Measurements from ENCODE around the gene C1S. TPM values are rescaled to one million over a fixed set of nuclear protein-coding genes. Genes with fewer than 3 reads are reported as not detected.
"Not testable (repeated sequence)": the region's sequence is repeated elsewhere in the genome, so short reads cannot be mapped to it uniquely, and the experiment has no call there.

The C1S gene
- total and polyA plus RNA-seq, 8 donors: 20.4 to 162 (median 41.8) TPM

GRCh38 chr12:7042842-7043241, 17.7 kb upstream of the C1S start:
- Histone ChIP-seq H3K27me3 (no peaks in the 10 kb centered on the region), H3K36me3 (no peaks in the 10 kb centered on the region), H3K27ac (no peak overlapping the region), H3K4me1 (no peaks in the 10 kb centered on the region), H3K9me3 (no peaks in the 10 kb centered on the region), H3K4me3 (no peak overlapping the region)
- ATAC-seq (peak; percentile 85 to 99 (median 96)), FAIRE-seq (peak; percentile 47), DNase-seq (no peak)
- TF ChIP-seq, protein P1, sequence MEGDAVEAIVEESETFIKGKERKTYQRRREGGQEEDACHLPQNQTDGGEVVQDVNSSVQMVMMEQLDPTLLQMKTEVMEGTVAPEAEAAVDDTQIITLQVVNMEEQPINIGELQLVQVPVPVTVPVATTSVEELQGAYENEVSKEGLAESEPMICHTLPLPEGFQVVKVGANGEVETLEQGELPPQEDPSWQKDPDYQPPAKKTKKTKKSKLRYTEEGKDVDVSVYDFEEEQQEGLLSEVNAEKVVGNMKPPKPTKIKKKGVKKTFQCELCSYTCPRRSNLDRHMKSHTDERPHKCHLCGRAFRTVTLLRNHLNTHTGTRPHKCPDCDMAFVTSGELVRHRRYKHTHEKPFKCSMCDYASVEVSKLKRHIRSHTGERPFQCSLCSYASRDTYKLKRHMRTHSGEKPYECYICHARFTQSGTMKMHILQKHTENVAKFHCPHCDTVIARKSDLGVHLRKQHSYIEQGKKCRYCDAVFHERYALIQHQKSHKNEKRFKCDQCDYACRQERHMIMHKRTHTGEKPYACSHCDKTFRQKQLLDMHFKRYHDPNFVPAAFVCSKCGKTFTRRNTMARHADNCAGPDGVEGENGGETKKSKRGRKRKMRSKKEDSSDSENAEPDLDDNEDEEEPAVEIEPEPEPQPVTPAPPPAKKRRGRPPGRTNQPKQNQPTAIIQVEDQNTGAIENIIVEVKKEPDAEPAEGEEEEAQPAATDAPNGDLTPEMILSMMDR (IDR thresholded peaks at IDR 0.05): peak; percentile 14 to 40 (median 24)
- intact Hi-C loops (cut with DNase I): no loop called here
- 26 to 36% methylated on average over 6 of the region's 6 CpGs for WGBS, 2 donors

DNA sequence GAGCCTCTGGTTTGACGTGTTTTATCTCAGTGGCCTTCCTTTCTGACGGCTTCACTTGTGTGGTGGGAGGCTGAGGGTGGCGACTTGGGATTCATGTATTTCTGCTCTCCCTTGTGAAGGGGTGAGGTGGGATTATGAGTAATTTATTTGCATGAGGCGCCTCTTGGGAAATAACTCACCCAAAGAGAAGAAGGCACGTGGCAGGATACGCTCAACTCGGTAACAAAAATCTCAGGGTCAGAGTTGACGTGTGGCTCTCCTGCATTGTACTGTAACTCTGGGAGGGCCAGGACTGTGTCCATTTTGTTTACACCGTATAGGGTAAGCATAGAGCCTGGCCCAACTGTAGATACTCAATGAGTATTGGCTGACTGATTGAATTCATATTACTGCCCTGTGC, 14.6 kb upstream of the C1S start:
- no peak overlapping the region for H3K27ac ChIP-seq
- TF ChIP-seq, protein P1 (IDR thresholded peaks at IDR 0.05): no peak
- no peaks in the 10 kb centered on the region for H3K27me3 ChIP-seq
- intact Hi-C loops (cut with DNase I): no loop called here
- H3K9me3 ChIP-seq: no peaks in the 10 kb centered on the region
- H3K36me3 ChIP-seq: no peaks in the 10 kb centered on the region
- WGBS, 2 donors: 78 to 82% methylated on average over 9 of the region's 9 CpGs
- FAIRE-seq (no peak), DNase-seq (no peak), ATAC-seq (no peak)
- H3K4me1 ChIP-seq: no peaks in the 10 kb centered on the region
- H3K4me3 ChIP-seq: no peak overlapping the region

GRCh38 chr12:7046383-7047105, 14.0 kb upstream of the C1S start:
- TF ChIP-seq, protein P1 (IDR thresholded peaks at IDR 0.05): no peak
- intact Hi-C loops (cut with DNase I): no loop called here

GRCh38 chr12:7047306-7047705, 13.2 kb upstream of the C1S start:
- ATAC-seq: no peak
- Histone ChIP-seq H3K36me3 (no peaks in the 10 kb centered on the region), H3K4me3 (no peak overlapping the region), H3K9me3 (no peaks in the 10 kb centered on the region), H3K4me1 (no peaks in the 10 kb centered on the region), H3K27me3 (no peaks in the 10 kb centered on the region), H3K27ac (no peak overlapping the region)
- 57 to 68% methylated on average over 5 of the region's 5 CpGs for whole genome bisulfite sequencing, 2 donors
- intact Hi-C loops (cut with DNase I): no loop called here
- DNase-seq: no peak
- no peak for FAIRE-seq
- TF ChIP-seq, protein P1 (IDR thresholded peaks at IDR 0.05): no peak

More at GRCh38 chr12:7046383-7047105, 14.0 kb upstream of the C1S start:
- no peak for DNase-seq
- Histone ChIP-seq H3K9me3 (no peaks in the 10 kb centered on the region), H3K27ac (no peak overlapping the region), H3K36me3 (no peaks in the 10 kb centered on the region), H3K27me3 (no peaks in the 10 kb centered on the region), H3K4me1 (no peaks in the 10 kb centered on the region), H3K4me3 (no peak overlapping the region)
- no peak for FAIRE-seq
- no peak for ATAC-seq
- 66 to 74% methylated on average over 5 of the region's 5 CpGs for WGBS, 2 donors

- DNase-seq; H3K4me1 ChIP-seq; FAIRE-seq; H3K36me3 ChIP-seq; ATAC-seq; H3K4me3 ChIP-seq; intact Hi-C loops (cut with DNase I); H3K9me3 ChIP-seq; H3K27me3 ChIP-seq; H3K27ac ChIP-seq: not testable (repeated sequence)
- 81 to 86% methylated on average over 10 of the region's 10 CpGs for WGBS, 2 donors
Measured at GRCh38 chr12:7049445-7049951, 11.0 kb upstream of the C1S start.

DNA sequence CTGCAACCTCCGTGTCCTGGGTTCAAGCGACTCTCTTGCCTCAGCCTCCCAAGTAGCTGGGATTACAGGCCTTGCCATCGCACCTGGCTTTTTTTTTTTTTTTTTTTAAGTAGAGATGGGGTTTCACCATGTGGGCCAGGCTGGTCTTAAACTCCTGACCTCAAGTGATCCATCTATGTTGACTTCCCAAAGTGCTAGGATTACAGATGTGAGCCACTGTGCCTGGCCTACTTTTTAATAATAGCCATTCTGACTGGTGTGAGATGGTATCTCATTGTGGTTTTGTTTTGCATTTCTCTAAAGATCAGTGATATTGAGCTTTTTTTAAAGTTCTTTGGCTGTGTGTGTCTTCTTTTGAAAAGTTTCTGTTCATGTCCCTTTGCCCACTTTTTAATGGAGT, 10.5 kb upstream of the C1S start:
- FAIRE-seq; intact Hi-C loops (cut with DNase I); H3K4me1 ChIP-seq; H3K27me3 ChIP-seq; H3K27ac ChIP-seq; DNase-seq; ATAC-seq; H3K9me3 ChIP-seq; H3K36me3 ChIP-seq; H3K4me3 ChIP-seq: not testable (repeated sequence)
- WGBS, 2 donors: 86 to 92% methylated on average over 3 of the region's 3 CpGs
